WI38 (cell line): Measurements from ENCODE around the gene PREX1.

Source experiments
- H3K4me3 ChIP-seq: 2 replicates; pipeline ENCODE4 v1.5.1; 2011; ENCODE audit warnings: low read depth, mild to moderate bottlenecking, control low read depth, low read length
- TF ChIP-seq, protein P1 (sequence below): IDR thresholded peaks from 2 replicates; pipeline ENCODE4 v1.5.1; 2012; ENCODE audit warnings: low read depth, mild to moderate bottlenecking, control low read depth, low read length

The PREX1 gene

GRCh38 chr20:48618631-48619030 lies 209.2 kb downstream of the PREX1 start:
- no peak overlapping the region for H3K4me3 ChIP-seq
- TF ChIP-seq, protein P1, sequence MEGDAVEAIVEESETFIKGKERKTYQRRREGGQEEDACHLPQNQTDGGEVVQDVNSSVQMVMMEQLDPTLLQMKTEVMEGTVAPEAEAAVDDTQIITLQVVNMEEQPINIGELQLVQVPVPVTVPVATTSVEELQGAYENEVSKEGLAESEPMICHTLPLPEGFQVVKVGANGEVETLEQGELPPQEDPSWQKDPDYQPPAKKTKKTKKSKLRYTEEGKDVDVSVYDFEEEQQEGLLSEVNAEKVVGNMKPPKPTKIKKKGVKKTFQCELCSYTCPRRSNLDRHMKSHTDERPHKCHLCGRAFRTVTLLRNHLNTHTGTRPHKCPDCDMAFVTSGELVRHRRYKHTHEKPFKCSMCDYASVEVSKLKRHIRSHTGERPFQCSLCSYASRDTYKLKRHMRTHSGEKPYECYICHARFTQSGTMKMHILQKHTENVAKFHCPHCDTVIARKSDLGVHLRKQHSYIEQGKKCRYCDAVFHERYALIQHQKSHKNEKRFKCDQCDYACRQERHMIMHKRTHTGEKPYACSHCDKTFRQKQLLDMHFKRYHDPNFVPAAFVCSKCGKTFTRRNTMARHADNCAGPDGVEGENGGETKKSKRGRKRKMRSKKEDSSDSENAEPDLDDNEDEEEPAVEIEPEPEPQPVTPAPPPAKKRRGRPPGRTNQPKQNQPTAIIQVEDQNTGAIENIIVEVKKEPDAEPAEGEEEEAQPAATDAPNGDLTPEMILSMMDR: no peak

DNA sequence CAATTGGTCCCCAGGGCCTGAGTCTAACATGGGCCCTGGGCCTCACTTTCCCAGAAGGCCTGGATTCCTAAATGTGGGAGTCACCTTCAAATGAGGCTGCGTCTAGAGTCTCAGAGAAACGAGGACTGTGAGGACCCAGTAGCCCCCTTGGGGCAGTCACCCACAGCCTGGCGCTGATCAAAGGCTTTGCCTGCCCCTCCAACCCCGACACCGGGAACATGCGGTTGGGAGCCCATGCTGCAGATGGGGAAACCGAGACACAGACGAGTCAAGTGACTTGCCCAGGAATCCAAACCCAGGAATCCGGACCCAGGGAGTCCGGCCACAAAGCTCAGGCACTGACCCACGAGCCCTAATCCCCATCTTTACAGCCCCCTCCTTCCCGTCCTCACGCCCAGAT lies 209.7 kb downstream of the PREX1 start:
- TF ChIP-seq, protein P1: no peak
- no peak overlapping the region for H3K4me3 ChIP-seq

- no peak overlapping the region for H3K4me3 ChIP-seq
- TF ChIP-seq, protein P1: no peak
Measured at GRCh38 chr20:48617481-48617880, 210.3 kb downstream of the PREX1 start.

DNA sequence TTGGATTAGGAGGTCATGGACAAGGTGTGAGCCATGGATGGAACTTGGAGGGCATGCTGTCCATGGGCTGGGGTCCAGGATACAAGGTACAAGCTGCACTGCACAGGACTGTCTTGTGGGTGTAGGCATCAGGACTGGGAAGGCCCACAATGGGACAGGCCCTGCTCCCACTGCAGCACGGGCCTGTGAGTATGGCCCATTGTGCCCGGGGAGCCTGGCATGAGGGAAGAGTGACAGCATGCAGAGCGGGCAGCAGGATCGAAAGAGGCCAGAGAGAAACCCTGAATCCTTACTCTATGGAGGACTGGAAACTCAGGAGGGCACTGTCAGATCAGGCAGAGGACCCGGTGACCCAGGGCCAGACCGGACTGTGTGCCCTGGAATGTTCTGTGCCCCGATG lies 211.3 kb downstream of the PREX1 start:
- no peak overlapping the region for H3K4me3 ChIP-seq
- TF ChIP-seq, protein P1: no peak

GRCh38 chr20:48615871-48616270 lies 211.9 kb downstream of the PREX1 start:
- TF ChIP-seq, protein P1: no peak
- no peak overlapping the region for H3K4me3 ChIP-seq

DNA sequence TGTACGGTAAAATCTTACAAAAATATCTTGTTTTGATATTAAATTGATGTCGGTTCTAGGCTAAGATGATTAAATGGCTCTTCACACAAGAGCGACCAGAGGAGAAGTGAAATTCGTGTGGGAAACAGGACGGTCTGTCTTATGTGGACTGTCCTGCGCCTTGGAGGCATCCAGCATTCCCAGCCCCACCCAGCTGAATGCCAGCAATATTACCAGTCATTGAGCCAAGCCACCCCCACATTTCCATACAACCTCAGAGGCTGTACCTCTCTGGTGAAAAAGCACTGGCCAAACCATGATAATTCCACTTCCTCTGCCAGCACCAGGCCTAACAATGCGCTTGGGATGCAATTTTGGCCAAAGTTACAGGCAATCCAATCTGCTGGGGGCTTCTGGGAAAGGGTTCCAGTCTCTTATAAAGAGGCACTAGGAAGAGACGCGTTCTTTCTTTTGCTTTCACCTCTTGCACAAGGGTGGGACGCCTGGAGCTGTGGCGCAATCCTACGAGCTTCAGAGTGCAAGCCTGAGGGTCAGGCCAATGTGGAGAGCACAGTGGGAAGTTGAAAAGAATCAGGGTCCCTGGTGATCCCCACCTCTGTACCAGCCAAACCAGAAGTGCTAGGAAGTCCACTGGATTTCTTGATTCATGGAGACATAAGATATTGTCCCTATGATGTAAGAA lies 213.1 kb downstream of the PREX1 start:
- TF ChIP-seq, protein P1: no peak
- H3K4me3 ChIP-seq: no peak overlapping the region

GRCh38 chr20:48613926-48614325 lies 213.9 kb downstream of the PREX1 start:
- no peak overlapping the region for H3K4me3 ChIP-seq
- TF ChIP-seq, protein P1: no peak
